NCI-H2171 (cell line): ENCODE measurements around the gene ASMTL.
"Not testable (repeated sequence)": the region's sequence is repeated elsewhere in the genome, so short reads cannot be mapped to it uniquely, and the experiment has no call there.

Source experiments
- DNase-seq: peaks from one replicate; lab custom pipeline; 2025; lab: John Stamatoyannopoulos, UW

The ASMTL gene

GRCh38 chrX:1453951-1454785, 1.5 kb upstream of the ASMTL start:
- no peak for DNase-seq

- no peak for DNase-seq
Measured at GRCh38 chrX:1453395-1453783, 680 bp upstream of the ASMTL start.

DNA sequence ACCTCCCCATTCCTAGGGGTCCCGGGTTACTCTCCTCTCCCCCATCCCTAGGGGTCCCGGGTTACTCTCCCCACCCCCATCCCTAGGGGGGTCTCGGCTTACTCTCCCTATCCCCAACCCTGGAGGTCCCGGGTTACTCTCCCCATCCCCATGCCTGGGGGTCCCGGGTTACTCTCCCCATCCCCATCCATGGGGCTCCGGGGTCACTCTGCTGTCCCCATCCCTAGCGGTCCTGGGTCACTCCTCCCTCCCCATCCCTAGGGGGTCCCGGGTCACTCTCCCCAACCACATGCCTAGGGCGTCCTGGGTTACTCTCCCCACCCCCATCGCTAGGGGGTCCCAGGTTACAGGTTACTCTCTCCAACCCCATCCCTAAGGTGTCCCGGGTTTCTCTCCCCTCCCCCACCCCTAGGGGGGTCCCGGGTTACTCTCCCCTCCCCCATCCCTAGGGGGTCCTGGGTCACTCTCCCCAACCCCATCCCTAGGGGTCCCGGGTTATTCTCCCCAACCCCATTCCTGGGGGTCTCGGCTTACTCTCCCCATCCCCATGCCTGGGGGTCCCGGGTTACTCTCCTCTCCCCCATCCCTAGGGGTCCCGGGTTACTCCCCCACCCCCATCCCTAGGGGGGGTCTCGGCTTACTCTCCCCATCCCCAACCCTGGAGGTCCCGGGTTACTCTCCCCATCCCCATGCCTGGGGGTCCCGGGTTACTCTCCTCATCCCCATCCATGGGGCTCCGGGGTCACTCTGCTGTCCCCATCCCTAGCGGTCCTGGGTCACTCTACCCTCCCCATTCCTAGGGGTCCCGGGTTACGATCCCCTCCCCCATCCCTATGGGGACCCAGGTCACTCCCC, 821 bp downstream of the ASMTL start:
- no peak for DNase-seq

DNA sequence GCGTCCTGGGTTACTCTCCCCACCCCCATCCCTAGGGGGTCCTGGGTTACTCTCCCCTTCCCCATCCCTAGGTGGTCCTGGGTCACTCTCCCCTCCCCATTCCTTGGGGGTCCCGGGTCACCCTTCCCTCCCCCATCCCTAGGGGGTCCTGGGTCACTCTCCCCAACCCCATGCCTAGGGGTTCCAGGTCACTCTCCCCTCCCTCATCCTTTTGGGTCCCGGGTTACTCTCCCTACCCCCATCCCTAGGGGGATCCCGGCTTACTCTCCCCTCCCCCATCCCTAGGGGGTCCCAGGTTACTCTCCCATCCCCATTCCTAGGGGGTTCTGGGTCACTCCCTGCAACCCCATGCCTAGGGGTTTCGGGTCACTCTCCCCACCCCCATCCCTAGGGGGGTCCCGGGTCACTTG, 1.5 kb downstream of the ASMTL start:
- DNase-seq: no peak

- DNase-seq: no peak
Measured at GRCh38 chrX:1450361-1451161, 2.1 kb downstream of the ASMTL start.

- DNase-seq: no peak
Measured at GRCh38 chrX:1449823-1450149, 2.9 kb downstream of the ASMTL start.

- DNase-seq: no peak
Measured at GRCh38 chrX:1449036-1449822, 3.5 kb downstream of the ASMTL start.

DNA sequence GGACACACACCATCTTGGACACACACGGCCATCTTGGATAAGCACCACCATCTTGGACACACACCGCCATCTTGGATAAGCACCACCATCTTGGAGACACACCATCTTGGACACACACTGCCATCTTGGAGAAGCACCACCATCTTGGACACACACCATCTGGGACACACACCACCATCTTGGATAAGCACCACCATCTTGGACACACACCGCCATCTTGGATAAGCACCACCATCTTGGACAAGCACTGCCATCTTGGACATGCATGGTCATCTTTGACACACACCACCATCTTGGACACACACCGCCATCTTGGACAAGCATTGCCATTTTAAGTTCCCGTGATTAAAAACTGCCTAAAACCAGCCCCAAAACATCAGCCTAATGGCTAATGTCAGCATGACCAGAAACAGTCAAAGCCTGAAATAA, 4.1 kb downstream of the ASMTL start:
- DNase-seq: not testable (repeated sequence)

DNA sequence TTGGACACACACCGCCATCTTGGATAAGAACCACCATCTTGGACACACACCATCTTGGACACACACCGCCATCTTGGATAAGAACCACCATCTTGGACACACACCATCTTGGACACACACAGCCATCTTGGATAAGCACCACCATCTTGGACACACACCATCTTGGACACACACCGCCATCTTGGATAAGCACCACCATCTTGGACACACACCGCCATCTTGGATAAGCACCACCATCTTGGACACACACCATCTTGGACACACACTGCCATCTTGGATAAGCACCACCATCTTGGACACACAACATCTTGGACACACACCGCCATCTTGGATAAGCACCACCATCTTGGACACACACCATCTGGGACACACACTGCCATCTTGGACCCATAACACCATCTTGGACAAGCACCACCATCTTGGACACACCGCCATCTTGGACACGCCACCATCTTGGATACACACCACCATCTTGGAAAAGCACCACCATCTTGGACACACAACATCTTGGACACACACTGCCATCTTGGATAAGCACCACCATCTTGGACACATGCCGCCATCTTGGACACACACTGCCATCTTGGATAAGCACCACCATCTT, 4.6 kb downstream of the ASMTL start:
- not testable (repeated sequence) for DNase-seq

- DNase-seq: not testable (repeated sequence)
Measured at GRCh38 chrX:1446984-1447968, 5.4 kb downstream of the ASMTL start.

- no peak for DNase-seq
Measured at GRCh38 chrX:1444561-1445500, 7.9 kb downstream of the ASMTL start.

GRCh38 chrX:1443496-1444075, 9.1 kb downstream of the ASMTL start:
- DNase-seq: no peak

DNA sequence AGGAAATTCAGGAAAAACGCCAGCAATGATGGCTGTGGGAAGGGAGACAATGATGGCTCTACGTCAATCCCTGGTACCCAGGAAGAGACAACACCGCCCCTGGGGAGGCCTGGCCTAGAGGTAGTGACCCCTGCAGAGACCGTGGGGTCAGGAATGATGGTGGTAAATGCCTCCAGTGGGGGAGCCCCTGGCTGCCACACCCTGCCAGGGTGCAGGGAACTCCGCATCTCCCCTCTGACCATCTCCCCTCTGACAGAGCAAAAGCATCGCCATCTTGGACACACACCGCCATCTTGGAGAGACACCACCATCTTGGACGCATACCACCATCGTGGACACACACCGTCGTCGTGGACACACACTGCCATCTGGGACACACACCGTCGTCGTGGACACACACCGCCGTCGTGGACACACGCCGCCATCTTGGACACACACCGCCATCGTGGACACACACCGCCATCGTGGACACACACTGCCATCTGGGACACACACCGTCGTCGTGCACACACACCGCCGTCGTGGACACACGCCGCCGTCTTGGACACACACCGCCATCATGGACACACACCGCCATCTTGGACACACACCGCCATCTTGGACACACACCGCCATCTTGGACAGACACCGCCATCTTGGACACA, 9.9 kb downstream of the ASMTL start:
- DNase-seq: no peak

- DNase-seq: no peak
Measured at GRCh38 chrX:1442016-1442665, 10.6 kb downstream of the ASMTL start.

DNA sequence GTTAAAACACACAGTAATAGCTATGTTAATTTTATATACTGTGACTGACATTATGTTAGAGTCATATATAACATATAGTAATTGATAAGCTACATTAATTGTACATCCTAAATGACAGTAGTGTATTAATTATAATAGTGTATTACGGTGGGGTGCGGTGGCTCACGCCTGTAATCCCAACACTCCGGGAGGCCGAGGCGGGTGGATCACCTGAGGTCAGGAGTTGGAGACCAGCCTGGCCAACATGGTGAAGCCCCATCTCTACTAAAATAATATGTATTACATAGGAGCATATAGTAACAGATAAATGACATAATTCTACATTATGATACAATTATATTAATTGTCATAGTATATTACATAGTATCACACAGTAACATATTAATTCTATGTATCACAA, 12.2 kb downstream of the ASMTL start:
- no peak for DNase-seq

GRCh38 chrX:1435241-1435895, 17.3 kb downstream of the ASMTL start:
- no peak for DNase-seq

DNA sequence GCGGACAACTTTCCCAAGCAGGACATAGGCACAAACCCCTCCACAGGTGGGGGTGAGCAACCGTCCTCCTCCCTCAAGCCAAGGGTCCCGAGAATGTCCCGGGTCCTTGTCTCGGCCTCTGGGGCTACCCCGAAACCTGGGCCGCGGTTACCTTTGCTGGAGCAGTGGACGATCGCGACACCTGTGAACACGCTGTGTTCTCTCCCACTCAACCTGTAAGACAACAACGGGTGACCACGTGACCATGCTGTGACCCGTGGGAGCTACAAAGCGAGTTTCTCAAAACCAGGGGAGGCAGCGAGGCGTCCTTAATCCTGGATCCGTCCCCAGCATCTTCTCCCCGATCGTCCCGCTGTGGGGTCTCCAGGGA, 17.9 kb downstream of the ASMTL start:
- no peak for DNase-seq
